Nucleus accumbens (tissue), 56 donors: ENCODE measurements around the gene ATP6V1G1.
A peak's percentile ranks its signal among the peaks of the same experiment; 100 is the strongest.

Source experiments
- DNase-seq, 56 donors: peaks; one replicate each; lab custom pipeline; 2025; lab: John Stamatoyannopoulos, UW

The ATP6V1G1 gene

DNA sequence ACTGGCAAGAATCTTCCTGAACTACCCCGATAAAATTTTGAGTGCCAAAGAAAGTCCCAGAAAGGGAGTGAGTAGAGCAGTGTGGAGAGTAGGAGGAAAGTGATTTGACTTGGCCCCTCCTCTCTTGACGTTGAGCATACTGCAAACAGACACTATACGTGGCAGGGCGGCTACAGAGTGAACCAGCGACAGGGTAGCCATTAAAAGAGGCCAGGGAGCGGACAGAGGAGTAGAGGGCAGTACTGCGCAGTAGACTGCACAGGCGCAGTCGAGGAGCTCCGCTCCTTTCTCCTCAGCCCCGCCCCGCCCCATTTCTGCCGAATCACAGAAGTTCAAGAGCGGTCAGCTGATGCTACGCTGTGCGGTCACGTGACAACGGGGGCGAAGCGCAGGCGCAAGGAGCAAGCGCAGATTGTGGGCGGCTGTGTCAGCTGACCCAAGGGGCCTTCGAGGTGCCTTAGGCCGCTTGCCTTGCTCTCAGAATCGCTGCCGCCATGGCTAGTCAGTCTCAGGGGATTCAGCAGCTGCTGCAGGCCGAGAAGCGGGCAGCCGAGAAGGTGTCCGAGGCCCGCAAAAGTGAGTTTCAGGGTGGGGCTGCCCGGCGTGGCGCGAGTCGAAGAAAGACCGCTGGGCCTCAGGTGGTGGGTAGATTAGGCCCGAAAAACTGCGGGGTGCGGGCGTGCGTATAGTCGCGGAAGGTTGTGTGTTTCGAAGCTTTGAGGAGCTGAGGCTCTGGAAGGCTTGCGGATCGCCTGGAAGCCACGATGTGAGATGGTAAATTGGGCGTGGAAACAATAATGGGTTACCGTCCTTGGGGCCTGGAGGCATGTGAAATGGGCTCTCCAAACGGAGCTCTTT, at the start of gene ATP6V1G1:
TSS of gene ATP6V1G1 (plus strand) at position 425 of the 858 bp plus-strand sequence. CDS start at position 495, 70 bp downstream.
- DNase-seq, result peak; percentile 48 to 98 (median 95)

DNA sequence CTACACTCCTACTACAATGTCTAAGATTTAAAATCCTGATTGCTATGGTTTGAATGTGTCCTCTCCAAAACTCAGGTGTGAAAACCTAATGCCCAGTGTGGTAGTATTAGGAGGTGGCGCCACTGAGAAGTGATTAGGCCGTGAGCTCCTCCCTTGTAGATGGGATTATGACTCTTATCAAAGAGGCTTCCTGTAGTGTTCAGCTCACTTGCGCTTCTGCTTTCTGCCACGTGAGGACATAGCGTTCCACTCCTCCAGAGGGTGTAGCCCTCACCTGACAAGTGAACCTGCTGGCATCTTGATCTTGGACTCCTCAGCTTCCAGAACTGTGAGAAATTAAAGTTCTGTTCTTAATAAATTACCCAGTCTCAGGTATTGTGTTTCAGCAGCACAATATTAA, 49.3 kb upstream of the ATP6V1G1 start:
- no peak for DNase-seq

DNA sequence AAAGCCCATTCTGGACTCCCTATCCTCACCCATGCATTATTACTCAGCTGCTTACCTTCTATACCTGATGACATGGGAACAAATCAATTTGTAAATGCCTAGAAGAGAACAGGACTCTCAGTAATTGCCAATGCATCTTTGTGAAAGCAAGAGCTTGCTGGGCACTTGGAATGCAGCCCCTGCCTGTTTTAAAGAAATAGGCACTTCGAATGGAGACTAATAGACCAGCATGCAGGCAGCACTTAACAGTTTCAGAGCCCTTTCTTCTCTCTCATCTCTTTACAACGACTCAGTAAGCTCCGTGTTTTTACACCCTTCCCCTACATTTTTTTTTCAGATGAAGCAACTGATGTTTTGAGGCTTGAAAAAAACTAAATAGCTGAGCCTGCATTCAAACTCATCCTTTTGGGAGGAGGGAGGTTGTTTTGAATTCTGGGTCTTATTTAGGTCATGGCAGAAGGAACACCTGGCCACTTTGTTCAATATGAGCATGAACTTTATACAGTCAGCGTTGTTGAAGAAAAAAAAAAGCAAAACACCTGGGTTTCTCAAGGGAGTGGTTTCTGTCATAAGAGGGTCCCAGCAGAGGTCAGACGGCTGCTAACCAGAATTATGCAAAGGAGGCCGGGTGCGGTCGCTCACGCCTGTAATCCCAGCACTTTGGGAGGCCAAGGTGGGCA, 47.7 kb upstream of the ATP6V1G1 start:
- DNase-seq, result no peak

DNA sequence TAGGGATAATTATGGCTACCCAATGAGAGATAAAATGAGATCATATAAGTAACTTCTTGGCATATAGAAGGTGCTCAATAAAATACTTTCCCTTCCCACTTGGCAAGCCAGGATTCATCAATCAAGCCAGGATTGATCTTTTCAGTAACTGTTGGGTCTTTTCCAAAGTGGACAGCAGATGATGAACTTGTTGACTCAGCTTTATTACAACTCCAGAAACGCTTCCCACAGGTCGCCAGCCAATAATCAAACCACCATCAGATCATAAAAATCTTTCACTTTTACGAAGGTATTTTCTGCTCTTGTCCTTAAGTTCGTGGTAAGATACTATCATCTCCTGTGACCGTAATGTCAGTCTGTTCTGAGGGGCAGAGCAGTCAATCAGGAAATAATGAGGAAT, 42.5 kb upstream of the ATP6V1G1 start:
- DNase-seq, result no peak

- no peak for DNase-seq
Measured at GRCh38 chr9:114546851-114547250, 40.7 kb upstream of the ATP6V1G1 start.

DNA sequence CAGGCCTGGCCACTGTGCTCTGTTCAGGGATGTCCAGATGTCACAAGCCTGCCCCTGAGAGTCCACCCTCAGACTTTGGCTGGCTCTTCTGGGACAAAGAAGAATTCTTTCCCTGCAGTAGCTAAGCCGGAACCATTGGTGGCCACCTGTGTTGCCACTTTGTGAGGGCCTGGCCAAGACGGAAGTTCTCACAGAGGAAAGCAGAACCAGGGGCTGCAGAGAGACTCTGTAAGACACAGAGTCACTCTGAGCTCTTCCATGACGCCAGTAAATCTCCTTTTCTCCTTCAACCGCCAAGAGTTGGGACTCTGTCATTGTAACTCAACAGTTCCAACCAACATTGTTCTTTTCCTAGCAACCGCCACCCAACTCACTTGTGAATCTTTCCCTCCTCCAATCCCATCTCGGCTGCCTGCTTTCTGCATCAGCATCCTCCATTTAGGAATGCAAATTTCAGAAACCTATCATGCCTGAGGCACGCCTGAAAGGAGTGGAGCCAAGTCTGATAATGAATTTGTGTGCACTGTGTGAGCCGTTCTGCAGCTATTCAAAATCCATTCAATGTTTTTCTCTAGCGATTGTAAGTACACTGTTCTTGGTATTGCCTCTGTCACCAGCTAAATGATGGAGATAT, 37.8 kb upstream of the ATP6V1G1 start:
- DNase-seq, result peak in 8 of 56 donors; percentile 1 to 27 (median 14)

DNA sequence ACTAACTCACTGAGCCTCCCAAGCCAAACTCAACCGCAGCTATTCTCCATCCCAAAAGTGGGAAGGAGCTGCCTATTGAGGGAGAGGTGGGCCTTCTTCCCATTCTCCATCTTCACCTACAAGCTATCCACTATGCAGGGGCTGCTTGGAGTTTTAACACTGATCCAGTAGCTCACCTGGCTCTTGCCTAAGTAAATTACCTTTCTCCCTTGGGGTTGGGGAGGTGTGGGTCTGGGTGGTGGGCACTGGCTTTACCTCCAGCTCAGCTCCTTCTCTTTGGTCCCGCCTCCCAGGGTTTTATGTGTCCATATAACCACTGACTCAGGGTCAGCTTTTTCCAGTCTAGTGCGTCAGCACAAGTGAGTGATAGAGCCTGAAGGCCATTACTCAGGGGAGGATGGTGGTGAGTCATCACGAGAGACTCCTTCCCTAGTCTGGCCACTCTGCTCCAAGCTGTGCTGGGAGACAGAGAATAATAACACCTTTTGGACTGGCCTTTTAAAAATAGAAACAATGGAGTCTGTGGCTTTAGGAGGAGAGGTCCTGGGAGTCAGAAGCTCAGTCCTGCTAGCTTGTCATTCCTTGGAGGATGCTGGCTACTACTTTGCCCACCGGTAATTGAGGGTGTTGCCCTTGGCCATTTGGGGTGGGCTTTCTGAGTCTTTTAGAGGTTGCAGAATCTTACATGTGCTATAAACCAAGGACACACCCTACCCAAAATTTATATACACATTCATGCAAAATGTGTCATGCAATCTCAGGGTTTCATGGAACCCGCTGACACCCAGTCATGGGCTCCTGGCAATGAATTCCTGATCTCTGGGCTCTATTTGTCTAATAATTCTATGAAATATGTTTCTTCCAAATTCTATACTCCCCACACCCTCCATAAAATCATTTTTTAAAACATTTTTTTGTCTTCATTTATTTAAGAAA, 35.6 kb upstream of the ATP6V1G1 start:
- DNase-seq, result peak in 1 of 56 donors; percentile 19

DNA sequence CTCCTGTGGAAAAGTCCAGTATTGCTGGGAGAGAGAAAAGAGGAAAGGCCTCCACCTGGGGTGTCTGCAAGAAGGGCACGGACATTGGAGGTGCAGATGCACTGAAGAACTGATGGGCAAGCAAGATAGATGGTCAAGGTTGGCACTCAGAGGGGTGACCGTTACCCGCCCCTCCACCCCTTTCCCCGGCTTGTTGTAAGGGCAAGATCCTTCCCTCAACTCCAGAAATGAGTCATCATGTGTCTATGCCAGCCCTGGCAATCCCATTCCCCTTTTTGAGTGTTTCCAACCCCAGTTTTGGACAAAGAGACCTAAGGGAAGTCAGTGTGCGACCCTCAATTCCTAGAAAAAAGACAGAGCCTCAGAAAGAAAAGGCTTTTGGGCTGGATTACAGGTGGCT, 34.9 kb upstream of the ATP6V1G1 start:
- no peak for DNase-seq

- DNase-seq, result no peak
Measured at GRCh38 chr9:114553202-114553601, 34.4 kb upstream of the ATP6V1G1 start.

- DNase-seq, result no peak
Measured at GRCh38 chr9:114555696-114556095, 31.9 kb upstream of the ATP6V1G1 start.

DNA sequence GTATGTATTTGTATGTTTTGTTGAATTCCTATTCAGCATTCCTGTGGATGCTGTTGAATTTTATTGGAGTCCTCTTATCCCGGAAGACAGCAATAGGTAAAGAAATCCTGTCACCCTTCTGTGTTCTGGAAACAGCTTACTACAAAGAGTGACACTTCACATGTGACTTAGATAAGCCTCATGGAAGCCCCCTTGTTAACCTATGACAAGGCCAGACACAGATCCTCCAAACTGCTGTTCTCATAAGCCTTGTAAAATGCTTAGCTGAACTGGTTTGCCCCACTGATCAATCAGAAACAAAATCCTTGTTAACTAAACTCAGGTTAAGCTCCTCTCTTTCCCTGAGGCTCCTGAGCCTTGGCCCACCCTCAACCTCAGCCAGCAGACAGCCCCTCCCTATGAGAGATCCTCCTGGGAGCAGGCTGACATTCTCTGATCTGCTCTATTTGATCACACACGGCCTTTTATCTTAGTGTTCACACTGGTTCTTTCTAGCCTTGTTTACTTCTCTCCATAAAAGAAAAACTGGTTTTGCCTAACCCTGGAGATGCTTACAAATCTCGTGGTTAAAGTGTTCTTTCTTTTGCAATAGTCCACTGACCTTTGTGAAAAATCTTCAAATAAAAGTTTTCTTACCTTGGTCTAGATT, 29.4 kb upstream of the ATP6V1G1 start:
- DNase-seq, result no peak

DNA sequence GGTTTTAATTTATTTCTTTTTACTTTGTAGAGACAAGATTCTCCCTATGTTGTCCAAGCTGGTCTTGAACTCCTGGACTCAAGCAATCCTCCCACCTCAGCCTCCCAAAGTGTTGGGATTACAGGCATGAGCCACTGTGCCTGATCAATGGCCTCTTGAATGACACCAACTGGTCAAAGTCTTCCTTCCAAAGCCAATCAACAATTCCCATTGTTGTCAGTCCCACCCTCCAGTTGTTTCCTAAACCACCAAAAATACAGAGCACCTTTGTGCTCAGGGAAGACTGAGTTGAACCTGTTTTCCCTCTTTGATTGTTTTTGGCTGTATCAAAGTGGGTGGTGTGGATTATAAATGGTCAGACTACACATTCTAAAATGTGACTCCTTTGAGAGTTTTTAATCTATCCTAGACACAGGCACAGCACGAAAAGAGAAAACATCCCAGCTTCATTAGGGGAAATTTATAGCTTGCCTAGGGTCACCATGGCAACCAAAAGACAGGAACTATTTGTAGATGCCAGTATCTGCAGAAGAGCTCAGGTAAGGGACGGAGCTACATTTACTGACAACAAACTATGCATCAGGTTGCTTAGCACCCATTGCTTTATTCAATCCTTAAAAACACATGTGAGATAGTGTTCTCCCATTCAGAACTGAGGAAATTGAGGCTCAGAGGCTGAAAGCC, 27.6 kb upstream of the ATP6V1G1 start:
- DNase-seq, result peak in 8 of 56 donors; percentile 5 to 36 (median 14)

DNA sequence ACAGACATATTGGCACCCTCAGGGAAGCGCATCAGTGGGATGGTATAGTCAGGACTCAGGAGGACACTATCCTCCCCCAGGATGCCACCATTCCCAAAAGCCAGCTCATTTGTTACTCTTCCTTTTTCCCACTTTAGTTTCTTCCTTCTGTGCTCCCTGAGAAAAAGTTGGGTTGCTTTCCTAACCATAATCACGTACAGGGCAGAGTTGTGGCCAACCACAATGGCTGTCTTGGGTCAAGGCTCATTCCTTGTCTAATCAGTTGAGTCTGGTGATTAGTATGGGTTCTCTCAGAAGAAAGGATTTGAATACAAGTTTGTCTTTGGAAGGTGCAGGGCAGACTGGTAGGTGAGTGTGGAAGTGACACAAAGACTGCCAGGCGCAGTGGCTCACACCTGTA, 26.6 kb upstream of the ATP6V1G1 start:
- no peak for DNase-seq

GRCh38 chr9:114561771-114562170, 25.8 kb upstream of the ATP6V1G1 start:
- DNase-seq, result no peak

GRCh38 chr9:114565204-114565603, 22.4 kb upstream of the ATP6V1G1 start:
- no peak for DNase-seq

- no peak for DNase-seq
Measured at GRCh38 chr9:114570742-114571141, 16.8 kb upstream of the ATP6V1G1 start.

- DNase-seq, result no peak
Measured at GRCh38 chr9:114571391-114571790, 16.2 kb upstream of the ATP6V1G1 start.

DNA sequence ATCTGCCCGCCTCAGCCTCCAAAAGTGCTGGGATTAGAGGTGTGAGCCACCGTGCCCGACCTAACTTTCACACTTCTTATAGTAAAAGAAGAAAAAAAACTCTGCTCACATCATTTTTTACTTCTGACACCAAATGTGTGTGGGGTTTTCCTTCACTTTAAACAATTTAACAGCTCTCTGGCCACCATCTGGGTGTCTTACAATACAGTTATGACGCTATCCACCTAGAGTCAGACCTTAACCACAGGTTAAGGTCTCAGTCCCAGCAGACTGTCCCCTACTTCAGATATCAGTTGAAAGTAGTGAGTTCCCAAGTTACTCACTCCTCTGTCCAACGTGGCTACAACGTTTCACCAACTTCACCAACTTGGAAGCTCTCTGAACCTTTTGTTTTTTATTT, 15.4 kb upstream of the ATP6V1G1 start:
- DNase-seq, result no peak

DNA sequence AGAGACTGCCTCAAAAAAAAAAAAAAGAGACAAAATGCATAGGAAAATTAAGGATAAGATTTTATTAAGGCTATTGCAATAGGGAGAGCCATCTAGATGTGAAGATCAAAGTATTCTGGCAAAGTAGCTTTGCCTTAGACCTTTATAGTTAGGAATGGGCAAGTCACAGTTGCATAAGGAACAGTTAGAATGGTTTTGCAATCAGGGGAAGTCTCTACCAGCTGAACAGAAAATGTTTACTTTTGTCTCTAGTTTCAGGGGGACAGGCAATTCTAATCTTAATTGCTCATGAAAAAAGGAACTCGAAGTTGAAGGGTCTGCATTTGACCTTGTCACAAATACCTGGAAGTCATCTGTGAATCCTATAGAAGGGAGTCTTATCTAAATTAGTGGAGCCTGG, 13.1 kb upstream of the ATP6V1G1 start:
- no peak for DNase-seq
